K562 (cell line): ENCODE data around the gene USP15. TPM values are rescaled to one million over a fixed set of nuclear protein-coding genes. Genes with fewer than 3 reads are reported as not detected.

Experiments used
- ASH1L ChIP-seq: fragments of 450-650 bp; IDR thresholded peaks from 2 replicates; pipeline ENCODE4 v1.6.1; 2018; ENCODE audit warnings: borderline replicate concordance, mild to moderate bottlenecking, low read depth; ENCODE audit not compliant: partially characterized antibody
- BRCA1 ChIP-seq, 2 experiments: fragments of 450-650 bp in 1 of 2; sonication (generic) in 1 of 2; formaldehyde crosslinking in 1 of 2; IDR thresholded peaks; 2 replicates each; pipeline versions ENCODE4 v1.5.0 to v1.6.1; 2017 to 2020; ENCODE audit warnings: mild to moderate bottlenecking in 1 of 2, missing genetic modification reagents in 1 of 2
- C11orf30 ChIP-seq: fragments of 450-650 bp; IDR thresholded peaks from 2 replicates; pipeline ENCODE4 v1.6.1; 2016; ENCODE audit warnings: low read depth, mild to moderate bottlenecking
- CREM ChIP-seq: IDR thresholded peaks from 2 replicates; pipeline ENCODE4 v1.6.1; 2014; ENCODE audit warnings: antibody characterized with exemption, low read depth
- ILK ChIP-seq: fragments of 450-650 bp; IDR thresholded peaks from 2 replicates; pipeline ENCODE4 v1.6.1; 2016; ENCODE audit warnings: missing genetic modification characterization, low read depth, mild to moderate bottlenecking, missing compliant biosample characterization, moderate library complexity, borderline replicate concordance
- MAFK ChIP-seq: IDR thresholded peaks from 2 replicates; pipeline ENCODE4 v1.6.1; 2011; ENCODE audit warnings: low read length, improper control_type of control experiment
- RBBP5 ChIP-seq: fragments of 200-600 bp; sonication (generic); IDR thresholded peaks from 2 replicates; pipeline ENCODE4 v1.6.1; 2012; ENCODE audit warnings: borderline replicate concordance, mild to moderate bottlenecking, low read length, control low read depth, inconsistent platforms; ENCODE audit not compliant: insufficient read depth, poor library complexity, severe bottlenecking
- RBM14 ChIP-seq: fragments of 200-400 bp; formaldehyde crosslinking; IDR thresholded peaks from 2 replicates; pipeline ENCODE4 v1.6.1; 2018; ENCODE audit warnings: low read depth, mild to moderate bottlenecking, low read length, moderate library complexity, borderline replicate concordance; ENCODE audit not compliant: insufficient read depth
- SOX6 ChIP-seq: fragments of 450-650 bp; IDR thresholded peaks from 2 replicates; pipeline ENCODE4 v1.6.1; 2014; ENCODE audit warnings: mild to moderate bottlenecking
- STAT5A ChIP-seq: IDR thresholded peaks from 2 replicates; pipeline ENCODE4 v1.6.1; 2012; ENCODE audit warnings: low read length, inconsistent platforms, borderline replicate concordance
- TBL1XR1 ChIP-seq, 2 experiments: IDR thresholded peaks; 2 replicates each; pipeline ENCODE4 v1.6.1; 2012; ENCODE audit warnings: improper control_type of control experiment in 2 of 2, low read length in 2 of 2, mild to moderate bottlenecking in 1 of 2
- THRAP3 ChIP-seq: fragments of 450-650 bp; IDR thresholded peaks from 2 replicates; pipeline ENCODE4 v1.6.1; 2016; ENCODE audit warnings: mild to moderate bottlenecking, inconsistent platforms, borderline replicate concordance
- ZFP36 ChIP-seq: fragments of 150-350 bp; IDR thresholded peaks from 2 replicates; pipeline ENCODE4 v1.6.1; 2018; ENCODE audit warnings: low read length, low read depth; ENCODE audit not compliant: partially characterized antibody
- ZNF253 ChIP-seq: fragments of 250-450 bp; sonication (Bioruptor Pico); conservative IDR thresholded peaks from 2 replicates; pipeline ENCODE4 v1.6.1; 2021; ENCODE audit warnings: mild to moderate bottlenecking
- ZNF444 ChIP-seq: fragments of 250-450 bp; sonication (Bioruptor Pico); IDR thresholded peaks from 2 replicates; pipeline ENCODE4 v1.4.0; 2020; ENCODE audit warnings: mild to moderate bottlenecking, moderate library complexity
- ZNF589 ChIP-seq: fragments of 200-800 bp; sonication (Bioruptor generic); IDR thresholded peaks from 2 replicates; pipeline ENCODE4 v1.6.1; 2016; ENCODE audit warnings: low read depth, missing genetic modification characterization, missing compliant biosample characterization
- ZSCAN29 ChIP-seq: fragments of 450-650 bp; IDR thresholded peaks from 2 replicates; pipeline ENCODE4 v1.6.1; 2017
- ZZZ3 ChIP-seq: fragments of 450-650 bp; IDR thresholded peaks from 2 replicates; pipeline ENCODE4 v1.6.1; 2016; ENCODE audit warnings: antibody characterized with exemption, mild to moderate bottlenecking, moderate library complexity
- polyA plus RNA-seq, 8 experiments: library from polyadenylated mRNA; depleted of rRNA in 4 of 8; stranded (reverse) in 5 of 8; unstranded in 3 of 8; fragments of >200 nt; fragmentation: Nextera tagmentation in 2 of 8; fragmentation: Illumina TruSeq in 1 of 8; extraction: Ambion mirVana in 2 of 8; extraction: Trizol in 1 of 8; gene quantifications; 2 replicates each; pipeline versions ENCODE4 v1.2.1 to v1.2.3, GENCODE V29; 2011 to 2014; ENCODE audit warnings: inconsistent platforms in 1 of 8, missing spikeins in 1 of 8
- total RNA-seq, 7 experiments: library from RNA; depleted of rRNA in 6 of 7; stranded (reverse); fragments of >200 nt in 6 of 7; fragmentation: Illumina TruSeq in 2 of 7; extraction: Trizol in 2 of 7; gene quantifications; 2 replicates each; pipeline versions ENCODE4 v1.2.1 to v1.2.3, GENCODE V29; 2011 to 2021; ENCODE audit warnings: low replicate concordance in 1 of 7
- TF ChIP-seq, protein P1 (sequence below): fragments of 450-650 bp; IDR thresholded peaks from 2 replicates; pipeline ENCODE4 v1.6.1; 2016; ENCODE audit warnings: low read depth, mild to moderate bottlenecking, moderate library complexity
- TF ChIP-seq, protein P2 (sequence below): sonication (generic); formaldehyde crosslinking; IDR thresholded peaks from 2 replicates; pipeline ENCODE4 v1.8.1; 2023; ENCODE audit warnings: mild to moderate bottlenecking, missing genetic modification reagents
- TF ChIP-seq, protein P3 (sequence below): fragments of 450-650 bp; IDR thresholded peaks from 2 replicates; pipeline ENCODE4 v1.6.1; 2016; ENCODE audit warnings: borderline replicate concordance
- TF ChIP-seq, protein P4 (sequence below), 2 experiments: fragments of 450-650 bp in 1 of 2; sonication (generic) in 1 of 2; formaldehyde crosslinking in 1 of 2; IDR thresholded peaks in 1 of 2; conservative IDR thresholded peaks in 1 of 2; 2 replicates each; pipeline versions ENCODE4 v1.6.1 to v1.8.1; 2016 to 2023; ENCODE audit warnings: mild to moderate bottlenecking in 2 of 2, moderate library complexity in 2 of 2, inconsistent platforms in 1 of 2, missing genetic modification reagents in 1 of 2

The USP15 gene
- total and polyA plus RNA-seq, 9 of the 15 experiments (the other 6 are each of a cell fraction or from before 2014, with no cell fraction given): 140 to 272 (median 182) TPM

DNA sequence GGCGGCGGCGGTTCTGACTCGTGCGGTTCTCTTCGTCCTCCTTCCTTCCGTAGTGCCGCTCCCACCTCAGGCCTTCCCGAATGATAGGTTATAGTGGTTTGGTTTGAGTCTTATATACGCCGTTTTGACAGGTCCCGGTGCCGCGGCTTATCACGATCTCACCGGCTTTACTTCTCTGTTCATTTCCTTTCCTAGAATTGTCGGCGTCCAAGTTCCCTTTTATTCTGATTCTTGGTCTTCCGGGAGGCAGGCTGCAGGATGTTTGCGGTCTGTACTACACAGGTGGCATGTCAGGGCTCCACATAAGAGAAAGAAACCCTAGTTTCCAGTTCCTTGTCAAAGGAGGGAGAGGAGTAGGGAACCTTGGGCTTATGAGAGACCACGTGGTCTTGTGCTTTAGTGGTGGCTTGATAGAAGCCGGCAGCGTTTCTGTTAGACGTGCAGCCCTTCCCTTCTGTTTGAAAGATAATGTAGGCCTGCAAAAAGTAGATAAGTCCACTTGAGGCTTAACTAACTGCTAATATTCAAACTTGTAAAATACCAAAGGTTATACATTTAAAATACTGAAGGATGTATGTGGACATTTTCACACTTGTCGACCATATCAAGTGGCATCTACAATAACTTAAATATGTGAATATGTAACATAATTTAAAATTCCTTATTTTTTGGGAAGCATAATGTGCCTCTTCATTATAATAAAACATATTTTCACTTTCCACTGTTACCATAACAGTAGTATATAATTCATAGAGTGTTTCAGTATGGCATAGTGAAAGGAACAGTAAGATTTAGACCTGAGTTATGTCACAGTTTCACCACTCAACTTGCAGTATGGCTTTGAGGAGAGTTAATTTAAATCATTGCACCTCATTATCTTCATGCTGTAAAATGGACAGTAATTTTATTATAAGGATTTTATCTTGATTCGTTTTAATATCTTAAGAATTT is 804 bp downstream of the USP15 start (continued):
- TF ChIP-seq RBM14 (no peak), TBL1XR1 (IDR thresholded peaks at IDR 0.05; ENCODE audit: low read length in 2 of 2) (no peak; a peak in 1 of 4 replicates), STAT5A (peak; percentile 45; the same call in 1 of the 2 replicates), C11orf30 (no peak), CREM (no peak), MAFK (no peak), ZNF444 (no peak), RBBP5 (no peak), ZNF253 (CRISPR knock-in tag) (no peak), ZFP36 (no peak), ZNF589 (CRISPR knock-in tag) (peak; percentile 63; the same call in 1 of the 2 replicates), ZSCAN29 (no peak), ILK (tag) (no peak), ZZZ3 (0 out of 2 replicates have a peak, but pooled peaks have one; percentile 66), ASH1L (no peak), BRCA1 (IDR thresholded peaks at IDR 0.05) (no peak), BRCA1 (CRISPR knock-in tag; IDR thresholded peaks at IDR 0.05) (no peak), SOX6 (peak; percentile 64; the same call in 1 of the 2 replicates), THRAP3 (no peak)
- TF ChIP-seq, protein P1, sequence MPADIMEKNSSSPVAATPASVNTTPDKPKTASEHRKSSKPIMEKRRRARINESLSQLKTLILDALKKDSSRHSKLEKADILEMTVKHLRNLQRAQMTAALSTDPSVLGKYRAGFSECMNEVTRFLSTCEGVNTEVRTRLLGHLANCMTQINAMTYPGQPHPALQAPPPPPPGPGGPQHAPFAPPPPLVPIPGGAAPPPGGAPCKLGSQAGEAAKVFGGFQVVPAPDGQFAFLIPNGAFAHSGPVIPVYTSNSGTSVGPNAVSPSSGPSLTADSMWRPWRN: peak; percentile 75; the same call in 1 of the 2 replicates
- TF ChIP-seq, protein P2, sequence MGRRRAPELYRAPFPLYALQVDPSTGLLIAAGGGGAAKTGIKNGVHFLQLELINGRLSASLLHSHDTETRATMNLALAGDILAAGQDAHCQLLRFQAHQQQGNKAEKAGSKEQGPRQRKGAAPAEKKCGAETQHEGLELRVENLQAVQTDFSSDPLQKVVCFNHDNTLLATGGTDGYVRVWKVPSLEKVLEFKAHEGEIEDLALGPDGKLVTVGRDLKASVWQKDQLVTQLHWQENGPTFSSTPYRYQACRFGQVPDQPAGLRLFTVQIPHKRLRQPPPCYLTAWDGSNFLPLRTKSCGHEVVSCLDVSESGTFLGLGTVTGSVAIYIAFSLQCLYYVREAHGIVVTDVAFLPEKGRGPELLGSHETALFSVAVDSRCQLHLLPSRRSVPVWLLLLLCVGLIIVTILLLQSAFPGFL (CRISPR knock-in tag): no peak
- TF ChIP-seq, protein P3, sequence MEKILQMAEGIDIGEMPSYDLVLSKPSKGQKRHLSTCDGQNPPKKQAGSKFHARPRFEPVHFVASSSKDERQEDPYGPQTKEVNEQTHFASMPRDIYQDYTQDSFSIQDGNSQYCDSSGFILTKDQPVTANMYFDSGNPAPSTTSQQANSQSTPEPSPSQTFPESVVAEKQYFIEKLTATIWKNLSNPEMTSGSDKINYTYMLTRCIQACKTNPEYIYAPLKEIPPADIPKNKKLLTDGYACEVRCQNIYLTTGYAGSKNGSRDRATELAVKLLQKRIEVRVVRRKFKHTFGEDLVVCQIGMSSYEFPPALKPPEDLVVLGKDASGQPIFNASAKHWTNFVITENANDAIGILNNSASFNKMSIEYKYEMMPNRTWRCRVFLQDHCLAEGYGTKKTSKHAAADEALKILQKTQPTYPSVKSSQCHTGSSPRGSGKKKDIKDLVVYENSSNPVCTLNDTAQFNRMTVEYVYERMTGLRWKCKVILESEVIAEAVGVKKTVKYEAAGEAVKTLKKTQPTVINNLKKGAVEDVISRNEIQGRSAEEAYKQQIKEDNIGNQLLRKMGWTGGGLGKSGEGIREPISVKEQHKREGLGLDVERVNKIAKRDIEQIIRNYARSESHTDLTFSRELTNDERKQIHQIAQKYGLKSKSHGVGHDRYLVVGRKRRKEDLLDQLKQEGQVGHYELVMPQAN: peak; percentile 95
- TF ChIP-seq, protein P4, sequence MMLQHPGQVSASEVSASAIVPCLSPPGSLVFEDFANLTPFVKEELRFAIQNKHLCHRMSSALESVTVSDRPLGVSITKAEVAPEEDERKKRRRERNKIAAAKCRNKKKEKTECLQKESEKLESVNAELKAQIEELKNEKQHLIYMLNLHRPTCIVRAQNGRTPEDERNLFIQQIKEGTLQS (IDR thresholded peaks at IDR 0.05): no peak
- TF ChIP-seq, protein P4 (CRISPR knock-in tag; conservative IDR thresholded peaks at IDR 0.05): no peak
